Nephron progenitor cell (in vitro differentiated cells): ENCODE results near the gene RYR3.
A peak's percentile ranks its signal among the peaks of the same experiment; 100 is the strongest.

Experiments used
- DNase-seq: peaks from one replicate; pipeline ENCODE4 v3.0.0; 2021
- H3K27ac Mint-ChIP-seq: 2 replicates; pipeline ENCODE4 v1.8.0; 2021; ENCODE audit warnings: mild to moderate bottlenecking, moderate library complexity, mixed read lengths
- H3K27me3 Mint-ChIP-seq: 2 replicates; pipeline ENCODE4 v1.8.0; 2021; ENCODE audit warnings: mild to moderate bottlenecking, low read depth, mixed read lengths; ENCODE audit not compliant: poor library complexity
- H3K36me3 Mint-ChIP-seq: 2 replicates; pipeline ENCODE4 v1.8.0; 2021; ENCODE audit warnings: low read depth, mixed read lengths
- H3K4me1 Mint-ChIP-seq: 2 replicates; pipeline ENCODE4 v1.8.0; 2021; ENCODE audit warnings: mixed read lengths
- H3K4me3 Mint-ChIP-seq: 2 replicates; pipeline ENCODE4 v1.8.0; 2021; ENCODE audit warnings: mild to moderate bottlenecking, moderate library complexity, mixed read lengths
- H3K9me3 Mint-ChIP-seq: 2 replicates; pipeline ENCODE4 v1.8.0; 2021; ENCODE audit warnings: mild to moderate bottlenecking, moderate library complexity, mixed read lengths
- TF ChIP-seq, protein P1 (sequence below): fragments of 200-600 bp; sonication (generic); IDR thresholded peaks from 2 replicates; pipeline ENCODE4 v1.5.0; 2021; ENCODE audit warnings: antibody characterized with exemption

The RYR3 gene

DNA sequence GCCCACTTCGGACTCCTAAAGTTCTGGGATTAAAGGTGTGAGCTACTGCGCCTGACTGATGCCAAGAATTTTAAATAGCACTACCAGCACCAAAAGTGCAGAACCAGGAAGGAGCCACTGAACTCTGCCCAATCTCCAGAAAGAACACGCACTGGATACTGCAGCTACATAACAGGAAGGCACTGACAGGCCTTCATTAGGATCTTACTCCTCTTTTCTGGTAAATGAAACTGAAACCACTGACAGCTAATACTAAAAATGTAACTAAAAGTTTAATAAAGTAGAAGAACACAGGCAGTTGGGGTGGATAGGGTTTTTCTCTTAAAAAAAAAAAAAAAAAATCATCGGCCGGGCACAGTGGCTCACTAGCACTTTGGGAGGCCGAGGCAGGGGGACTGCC lies 583.4 kb downstream of the RYR3 start:
- no peak for DNase-seq
- Mint-ChIP-seq H3K27ac (peak overlapping the region; percentile 36), H3K4me3 (no peak overlapping the region), H3K27me3 (no peaks in the 10 kb centered on the region), H3K4me1 (peaks cover 26% of the 10 kb centered on the region), H3K9me3 (peaks cover 8% of the 10 kb centered on the region), H3K36me3 (no peaks in the 10 kb centered on the region)
- TF ChIP-seq, protein P1, sequence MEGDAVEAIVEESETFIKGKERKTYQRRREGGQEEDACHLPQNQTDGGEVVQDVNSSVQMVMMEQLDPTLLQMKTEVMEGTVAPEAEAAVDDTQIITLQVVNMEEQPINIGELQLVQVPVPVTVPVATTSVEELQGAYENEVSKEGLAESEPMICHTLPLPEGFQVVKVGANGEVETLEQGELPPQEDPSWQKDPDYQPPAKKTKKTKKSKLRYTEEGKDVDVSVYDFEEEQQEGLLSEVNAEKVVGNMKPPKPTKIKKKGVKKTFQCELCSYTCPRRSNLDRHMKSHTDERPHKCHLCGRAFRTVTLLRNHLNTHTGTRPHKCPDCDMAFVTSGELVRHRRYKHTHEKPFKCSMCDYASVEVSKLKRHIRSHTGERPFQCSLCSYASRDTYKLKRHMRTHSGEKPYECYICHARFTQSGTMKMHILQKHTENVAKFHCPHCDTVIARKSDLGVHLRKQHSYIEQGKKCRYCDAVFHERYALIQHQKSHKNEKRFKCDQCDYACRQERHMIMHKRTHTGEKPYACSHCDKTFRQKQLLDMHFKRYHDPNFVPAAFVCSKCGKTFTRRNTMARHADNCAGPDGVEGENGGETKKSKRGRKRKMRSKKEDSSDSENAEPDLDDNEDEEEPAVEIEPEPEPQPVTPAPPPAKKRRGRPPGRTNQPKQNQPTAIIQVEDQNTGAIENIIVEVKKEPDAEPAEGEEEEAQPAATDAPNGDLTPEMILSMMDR = no peak

DNA sequence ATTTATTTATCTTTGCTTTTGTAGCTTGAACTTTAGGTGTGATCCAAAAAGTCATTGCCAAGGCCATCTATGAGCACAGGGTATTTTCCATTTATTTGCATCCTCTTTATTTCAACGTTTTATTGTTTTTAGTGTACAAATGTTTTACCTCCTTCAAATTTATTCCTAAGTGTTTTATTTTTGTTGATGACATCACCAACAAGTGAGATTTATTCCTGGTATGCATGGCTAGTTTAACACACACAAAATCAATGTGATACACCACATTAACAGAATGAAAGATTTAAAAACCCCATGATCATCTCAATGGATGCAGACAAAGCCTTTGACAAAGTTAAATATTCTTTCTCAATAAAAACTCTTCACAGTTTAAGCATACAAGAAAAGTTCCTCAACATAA lies 591.3 kb downstream of the RYR3 start:
- TF ChIP-seq, protein P1 = no peak
- Mint-ChIP-seq H3K4me3 (no peak overlapping the region), H3K27ac (no peak overlapping the region), H3K4me1 (peaks cover 6% of the 10 kb centered on the region), H3K27me3 (no peaks in the 10 kb centered on the region), H3K36me3 (no peaks in the 10 kb centered on the region), H3K9me3 (no peaks in the 10 kb centered on the region)
- no peak for DNase-seq

GRCh38 chr15:33903661-33904060 lies 592.9 kb downstream of the RYR3 start:
- TF ChIP-seq, protein P1 = no peak
- Mint-ChIP-seq H3K36me3 (no peaks in the 10 kb centered on the region), H3K4me1 (no peaks in the 10 kb centered on the region), H3K4me3 (no peak overlapping the region), H3K27me3 (no peaks in the 10 kb centered on the region), H3K27ac (no peak overlapping the region), H3K9me3 (no peaks in the 10 kb centered on the region)
- no peak for DNase-seq

DNA sequence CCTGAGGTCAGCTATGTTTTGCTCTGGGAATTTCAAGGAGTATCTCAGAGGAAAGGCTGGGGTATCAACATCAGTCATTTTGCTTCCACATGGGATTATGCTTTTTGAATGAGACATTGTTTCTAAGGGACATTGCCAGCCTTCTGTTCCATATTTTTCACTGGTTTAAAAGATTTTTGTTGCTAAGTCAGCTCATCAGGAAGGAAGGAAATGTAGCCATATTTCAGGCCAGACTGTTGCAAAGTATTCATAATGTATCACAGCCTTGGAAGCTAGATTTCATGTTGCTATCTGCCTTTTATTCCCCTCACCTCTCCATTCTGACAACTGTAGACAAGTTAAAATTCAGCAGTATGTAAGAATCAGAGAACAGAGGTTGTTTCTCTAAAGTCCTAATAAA lies 596.6 kb downstream of the RYR3 start:
- Mint-ChIP-seq H3K36me3 (no peaks in the 10 kb centered on the region), H3K4me3 (no peak overlapping the region), H3K27me3 (peaks cover 3% of the 10 kb centered on the region), H3K27ac (no peak overlapping the region), H3K9me3 (no peaks in the 10 kb centered on the region), H3K4me1 (peaks cover 5% of the 10 kb centered on the region)
- no peak for DNase-seq
- TF ChIP-seq, protein P1 = no peak

- H3K27me3 Mint-ChIP-seq = peaks cover 3% of the 10 kb centered on the region
- no peak overlapping the region for H3K4me3 Mint-ChIP-seq
- no peak overlapping the region for H3K27ac Mint-ChIP-seq
- TF ChIP-seq, protein P1 = no peak
- peaks cover 5% of the 10 kb centered on the region for H3K4me1 Mint-ChIP-seq
- no peaks in the 10 kb centered on the region for H3K36me3 Mint-ChIP-seq
- no peaks in the 10 kb centered on the region for H3K9me3 Mint-ChIP-seq
- DNase-seq = no peak
Measured at GRCh38 chr15:33908406-33908805, 597.6 kb downstream of the RYR3 start.

GRCh38 chr15:33910741-33911140 lies 600.0 kb downstream of the RYR3 start:
- Mint-ChIP-seq H3K4me3 (no peak overlapping the region), H3K36me3 (no peaks in the 10 kb centered on the region), H3K4me1 (peaks cover 17% of the 10 kb centered on the region), H3K9me3 (peaks cover 3% of the 10 kb centered on the region), H3K27ac (no peak overlapping the region), H3K27me3 (peaks cover 3% of the 10 kb centered on the region)
- no peak for DNase-seq
- TF ChIP-seq, protein P1 = no peak
